ENCODE results near the gene TYMP. TPM values are rescaled to one million over a fixed set of nuclear protein-coding genes. Genes with fewer than 3 reads are reported as not detected.

Gene TYMP
- total and polyA plus RNA-seq, 2 of the 4 experiments (the other 2 are of a cell fraction) = 0.18 to 0.74 TPM

- TSS peak; percentile 39 for BruUV-seq (replicated peaks)
- H3K36me3 ChIP-seq (ENCODE audit: control insufficient read depth, insufficient read depth, low read length) = peaks cover 28% of the 10 kb centered on the region
- TF ChIP-seq SMC3 (IDR thresholded peaks at IDR 0.05; ENCODE audit: low read depth, low read length) (no peak), RFX5 (IDR thresholded peaks at IDR 0.05; ENCODE audit: low read depth, low read length) (no peak), RCOR1 (IDR thresholded peaks at IDR 0.05; ENCODE audit: insufficient replicate concordance, low read length) (no peak), ELK1 (IDR thresholded peaks at IDR 0.05; ENCODE audit: borderline replicate concordance, low read depth, low read length) (no peak), MAZ (IDR thresholded peaks at IDR 0.05; ENCODE audit: borderline replicate concordance, low read depth, low read length) (no peak), MXI1 (IDR thresholded peaks at IDR 0.05; ENCODE audit: borderline replicate concordance, low read depth, low read length) (no peak), POLR2A (IDR thresholded peaks at IDR 0.05; ENCODE audit: low read depth, low read length) (no peak), BHLHE40 (IDR thresholded peaks at IDR 0.05; ENCODE audit: low read depth, low read length) (no peak), CTCF (conservative IDR thresholded peaks at IDR 0.05; ENCODE audit: low read depth, low read length) (no peak), CHD1 (IDR thresholded peaks at IDR 0.05; ENCODE audit: low read depth, low read length) (no peak), FOS (IDR thresholded peaks at IDR 0.05; ENCODE audit: low read depth, low read length) (no peak)
- no peak overlapping the region for H2BK120ac ChIP-seq (ENCODE audit: low read depth, low read length)
- peak overlapping the region; percentile 26 for H2AK9ac ChIP-seq (replicated peaks; ENCODE audit: low read depth, low read length, poor library complexity)
- in situ Hi-C loops (cut with MboI; ENCODE audit: low sequenced_read_pairs) = no loop called here
- no peak overlapping the region for H2BK20ac ChIP-seq (ENCODE audit: low read depth, low read length)
- H2AFZ ChIP-seq (replicated peaks; ENCODE audit: low read length, poor library complexity) = no peak overlapping the region
- H3K4me2 ChIP-seq (ENCODE audit: low read depth, low read length) = no peak overlapping the region
- H2BK5ac ChIP-seq (ENCODE audit: low read depth, low read length, poor library complexity, severe bottlenecking) = no peak overlapping the region
- CTCF ChIA-PET = no interaction called here
- dilution Hi-C loops (cut with HindIII; ENCODE audit: low sequenced_read_pairs, unreplicated experiment) = no loop called here
- H3K4ac ChIP-seq (ENCODE audit: low read depth, low read length) = no peak overlapping the region
- no peaks in the 10 kb centered on the region for H3K27me3 ChIP-seq (ENCODE audit: control insufficient read depth, insufficient read depth, low read length)
- ATAC-seq (ENCODE audit: low read depth) = no peak
- H3K9me3 ChIP-seq (ENCODE audit: control insufficient read depth, insufficient read depth, low read length) = no peaks in the 10 kb centered on the region
- peaks cover 8 to 49% of the 10 kb centered on the region in 2 experiments for H3K79me1 ChIP-seq (ENCODE audit: low read depth in 1 of 2, low read length in 2 of 2)
- WGBS, 2 experiments (ENCODE audit: extremely low coverage in 2 of 2, insufficient read length in 1 of 2) = 93% methylated on average over 12 of the region's 14 CpGs; no CpG with 5 or more reads in 1 of the 2 experiments
- no peak overlapping the region for H3K18ac ChIP-seq (ENCODE audit: low read depth, low read length)
- H3K4me3 ChIP-seq (ENCODE audit: insufficient read depth, low read depth, low read length) = no peak overlapping the region
- no peak overlapping the region for H4K5ac ChIP-seq (ENCODE audit: low read depth, low read length)
- no peak overlapping the region for H3K56ac ChIP-seq (ENCODE audit: extremely low read depth, insufficient read depth, low read length)
- no peaks in the 10 kb centered on the region; the same call in 1 of the 2 replicates for H4K20me1 ChIP-seq (ENCODE audit: insufficient read depth, low read length)
- intact Hi-C loops (cut with micrococcal nuclease) = no loop called here
- H2AK5ac ChIP-seq (ENCODE audit: low read depth, low read length) = no peak overlapping the region
- no peak overlapping the region for H4K8ac ChIP-seq (ENCODE audit: low read depth in 2 of 2, low read length in 2 of 2)
- no peak overlapping the region for H4K91ac ChIP-seq (ENCODE audit: insufficient read depth, low read depth, low read length)
- peaks cover 4% of the 10 kb centered on the region for H3K4me1 ChIP-seq (ENCODE audit: control insufficient read depth, insufficient read depth, low read length)
- POLR2A ChIA-PET (ENCODE audit: unreplicated experiment) = no interaction called here
- H3K27ac ChIP-seq (ENCODE audit: insufficient read depth, low read length) = no peak overlapping the region
- H3K9ac ChIP-seq (ENCODE audit: low read depth, low read length) = no peak overlapping the region
- H2BK15ac ChIP-seq (ENCODE audit: low read depth, low read length) = no peak overlapping the region
- no peak for DNase-seq
- H3K14ac ChIP-seq (replicated peaks; ENCODE audit: low read depth, low read length) = no peak overlapping the region
- H3K9me1 ChIP-seq (ENCODE audit: insufficient read depth, low read length) = no peaks in the 10 kb centered on the region
- no peak overlapping the region for H3K23ac ChIP-seq (ENCODE audit: low read depth, low read length)
Observed at GRCh38 chr22:50505276-50505775, 24.5 kb downstream of the TYMP start.
